ENCODE measurements around the gene S1PR2. TPM values are rescaled to one million over a fixed set of nuclear protein-coding genes. Genes with fewer than 3 reads are reported as not detected.
A peak's percentile ranks its signal among the peaks of the same experiment; 100 is the strongest.

The S1PR2 gene
- 2.5 TPM for total RNA-seq

- peak; percentile 57 for ATAC-seq
Observed at GRCh38 chr19:10230861-10231611, at the start of gene S1PR2. Gene S1PR2, minus strand, starts transcription at chr19:10231331. Its CDS starts 6,426 bp downstream, at chr19:10224905.

DNA sequence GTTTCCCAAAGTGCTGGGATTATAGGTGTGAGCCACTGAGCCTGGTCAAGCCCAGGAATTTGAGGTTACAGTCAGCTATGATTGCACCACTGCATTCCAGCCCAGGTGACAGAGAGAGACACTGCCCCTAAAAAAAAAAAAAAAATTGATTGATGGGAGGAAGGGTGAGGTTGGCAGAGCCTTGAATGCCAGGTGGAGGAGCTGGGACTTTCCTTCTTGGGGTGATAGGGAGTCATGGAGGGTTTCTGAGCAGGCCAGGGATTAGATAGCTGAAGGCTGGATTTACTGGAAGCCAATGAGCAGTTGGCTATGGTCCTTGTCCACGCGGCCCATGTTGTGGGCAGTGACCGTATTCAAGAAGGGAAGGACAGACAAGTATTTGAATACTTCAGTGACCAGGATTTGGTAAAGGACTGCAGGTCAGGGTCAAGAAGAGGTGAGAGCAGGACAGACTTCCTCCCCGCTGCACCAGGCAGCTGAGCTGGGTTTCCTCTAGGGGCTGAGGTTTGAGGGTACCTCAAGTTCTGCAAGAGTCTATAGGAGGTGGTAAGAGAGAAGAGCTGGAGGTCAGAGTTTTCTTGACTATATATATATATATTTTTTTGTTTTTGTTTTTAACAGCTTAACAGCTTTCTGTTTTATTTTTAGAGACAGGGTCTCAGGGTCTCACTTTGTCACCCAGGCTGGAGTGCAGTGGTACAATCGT is 48.8 kb upstream of the S1PR2 start:
- ATAC-seq: no peak

DNA sequence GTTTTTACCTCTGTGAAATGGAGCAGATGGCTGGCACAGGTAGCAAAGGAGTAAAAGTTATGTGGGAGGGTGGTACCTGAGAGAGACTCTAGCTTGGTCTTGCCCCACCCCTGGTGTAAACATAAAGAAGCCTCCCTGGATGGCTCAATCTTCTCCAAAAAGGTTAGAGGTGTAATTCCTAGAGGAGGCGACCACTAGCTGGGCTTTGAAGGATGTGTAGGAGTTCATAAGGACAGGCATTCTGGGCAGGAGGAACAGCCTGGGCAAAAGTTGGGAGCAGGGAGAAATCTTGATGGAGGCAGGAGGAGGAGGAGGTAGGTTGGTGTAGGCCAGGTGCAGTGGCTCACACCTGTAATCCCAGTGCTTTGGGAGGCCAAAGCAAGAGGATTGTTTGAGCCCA is 47.8 kb upstream of the S1PR2 start:
- ATAC-seq: no peak

DNA sequence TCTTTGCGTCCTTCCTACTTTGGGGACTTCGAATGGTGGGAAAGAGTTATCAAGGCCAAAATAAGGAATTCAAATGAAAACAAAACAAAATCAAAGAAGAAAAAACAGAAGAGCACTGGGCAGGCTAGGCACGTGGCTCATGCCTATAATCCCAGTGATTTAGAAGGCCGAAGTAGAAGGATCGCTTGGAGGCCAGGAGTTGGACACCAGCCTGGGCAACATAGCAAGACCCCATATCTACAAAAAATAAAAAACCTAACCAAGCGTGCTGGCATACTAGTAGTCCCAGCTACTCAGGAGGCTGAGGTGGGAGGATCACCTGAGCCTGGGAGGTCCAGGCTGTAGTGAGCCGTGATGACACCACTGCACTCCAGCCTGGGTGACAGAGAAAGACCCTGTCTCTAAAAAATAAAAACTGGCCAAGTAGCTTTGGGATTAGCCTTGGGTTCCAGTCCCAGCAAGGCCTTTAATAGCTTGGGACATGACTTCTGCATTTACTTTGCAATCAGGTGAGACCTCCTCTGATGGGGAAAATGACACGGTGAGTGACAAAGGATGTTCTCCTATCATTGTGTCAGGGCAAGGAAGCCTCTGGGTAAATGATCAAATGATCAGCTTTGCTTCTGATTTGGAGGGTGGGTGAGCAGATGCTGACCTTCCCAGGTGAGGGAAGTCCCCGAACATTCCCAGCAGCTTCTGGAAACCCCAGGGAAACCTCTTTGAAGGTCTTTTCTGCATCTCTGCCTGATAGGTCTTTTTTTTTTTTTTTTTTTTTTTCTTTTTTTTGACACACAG is 46.9 kb upstream of the S1PR2 start:
- ATAC-seq: no peak

DNA sequence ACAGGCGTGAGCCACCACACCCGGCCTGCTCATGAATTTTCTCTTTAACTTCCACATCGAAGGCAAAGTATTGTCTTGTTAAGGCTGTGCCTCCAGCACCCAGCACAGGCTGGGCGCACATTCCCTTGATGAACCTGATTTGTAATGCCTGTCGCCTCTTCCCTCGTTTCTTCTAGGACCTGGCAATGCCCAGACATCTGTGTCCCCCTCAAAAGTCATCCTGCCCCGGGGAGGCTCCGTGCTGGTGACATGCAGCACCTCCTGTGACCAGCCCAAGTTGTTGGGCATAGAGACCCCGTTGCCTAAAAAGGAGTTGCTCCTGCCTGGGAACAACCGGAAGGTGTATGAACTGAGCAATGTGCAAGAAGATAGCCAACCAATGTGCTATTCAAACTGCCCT is 43.5 kb upstream of the S1PR2 start:
- ATAC-seq: no peak

- ATAC-seq: no peak
Observed at GRCh38 chr19:10271543-10272086, 40.5 kb upstream of the S1PR2 start.

GRCh38 chr19:10270616-10271394 is 39.7 kb upstream of the S1PR2 start, which contains the start of gene ICAM1:
Gene ICAM1, plus strand, starts transcription at chr19:10271120. Its CDS starts 40 bp downstream, at chr19:10271160.
- peak; percentile 65 for ATAC-seq

DNA sequence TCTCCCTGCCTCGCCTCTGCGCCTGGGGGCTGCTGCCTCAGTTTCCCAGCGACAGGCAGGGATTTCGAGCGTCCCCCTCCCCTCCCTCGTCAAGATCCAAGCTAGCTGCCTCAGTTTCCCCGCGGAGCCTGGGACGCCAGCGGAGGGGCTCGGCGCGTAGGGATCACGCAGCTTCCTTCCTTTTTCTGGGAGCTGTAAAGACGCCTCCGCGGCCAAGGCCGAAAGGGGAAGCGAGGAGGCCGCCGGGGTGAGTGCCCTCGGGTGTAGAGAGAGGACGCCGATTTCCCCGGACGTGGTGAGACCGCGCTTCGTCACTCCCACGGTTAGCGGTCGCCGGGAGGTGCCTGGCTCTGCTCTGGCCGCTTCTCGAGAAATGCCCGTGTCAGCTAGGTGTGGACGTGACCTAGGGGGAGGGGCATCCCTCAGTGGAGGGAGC is 39.1 kb upstream of the S1PR2 start:
- peak; percentile 71 for ATAC-seq

- peak; percentile 77 for ATAC-seq
Observed at GRCh38 chr19:10269333-10270179, 38.4 kb upstream of the S1PR2 start.

GRCh38 chr19:10268071-10268470 is 36.9 kb upstream of the S1PR2 start:
- ATAC-seq: no peak

GRCh38 chr19:10266706-10267105 is 35.6 kb upstream of the S1PR2 start:
- ATAC-seq: no peak

GRCh38 chr19:10262771-10263170 is 31.6 kb upstream of the S1PR2 start:
- ATAC-seq: no peak

DNA sequence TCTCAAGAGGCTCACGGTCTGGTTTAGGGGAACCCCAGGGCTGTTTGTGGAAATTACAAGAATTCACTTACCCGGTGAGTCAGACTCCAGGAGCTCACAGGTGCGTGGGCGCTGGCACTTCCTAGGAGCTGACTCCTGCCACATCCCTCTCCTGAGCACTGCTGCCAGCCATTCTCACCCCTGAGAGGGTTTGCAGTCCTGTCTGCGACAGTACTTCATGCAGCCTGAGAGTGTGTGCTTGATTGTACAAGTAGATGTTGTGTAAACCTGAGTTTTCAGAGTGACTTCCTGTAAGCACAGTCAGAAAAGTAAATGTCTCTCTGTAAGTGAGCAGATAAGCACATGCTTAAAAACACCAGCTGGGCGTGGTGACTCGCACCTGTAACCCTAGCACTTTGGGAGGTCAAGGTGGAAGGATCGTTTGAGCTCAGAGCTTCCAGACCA is 29.0 kb upstream of the S1PR2 start:
- ATAC-seq: peak; percentile 65

- peak; percentile 70 for ATAC-seq
Observed at GRCh38 chr19:10259162-10259905, 28.2 kb upstream of the S1PR2 start.

- ATAC-seq: peak; percentile 4
Observed at GRCh38 chr19:10258080-10258710, 27.1 kb upstream of the S1PR2 start.

DNA sequence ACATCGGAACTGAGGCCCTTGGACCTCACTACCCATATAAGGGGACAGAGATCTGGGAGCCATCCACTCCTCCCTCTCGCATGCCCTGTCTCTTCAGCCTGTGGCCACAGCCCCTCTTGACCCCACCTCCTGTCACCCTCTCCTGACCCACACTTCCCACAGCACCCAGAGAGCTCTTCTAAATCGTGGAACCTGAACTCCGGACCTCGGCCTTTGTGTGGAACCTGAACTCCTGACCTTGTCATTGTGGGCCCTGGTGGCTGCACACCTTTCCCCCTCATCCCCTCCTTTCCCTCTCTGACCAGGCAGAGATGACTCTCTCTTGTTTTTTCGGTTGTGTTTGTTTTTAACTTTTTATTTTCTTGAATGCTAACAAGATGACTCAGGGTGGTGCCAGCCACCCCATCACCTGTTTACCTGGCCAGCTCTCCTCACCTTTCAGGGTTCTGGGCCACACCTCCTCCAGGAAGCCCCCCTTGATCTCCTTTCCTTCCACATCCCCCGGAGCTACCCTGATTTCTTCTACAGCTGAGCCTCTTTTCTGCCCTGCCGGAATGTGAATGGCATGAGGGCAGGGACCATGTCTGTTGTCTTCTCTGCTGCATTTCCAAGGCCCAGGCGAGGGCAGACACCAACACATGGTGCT is 26.0 kb upstream of the S1PR2 start:
- no peak for ATAC-seq

- no peak for ATAC-seq
Observed at GRCh38 chr19:10256551-10256950, 25.4 kb upstream of the S1PR2 start.

DNA sequence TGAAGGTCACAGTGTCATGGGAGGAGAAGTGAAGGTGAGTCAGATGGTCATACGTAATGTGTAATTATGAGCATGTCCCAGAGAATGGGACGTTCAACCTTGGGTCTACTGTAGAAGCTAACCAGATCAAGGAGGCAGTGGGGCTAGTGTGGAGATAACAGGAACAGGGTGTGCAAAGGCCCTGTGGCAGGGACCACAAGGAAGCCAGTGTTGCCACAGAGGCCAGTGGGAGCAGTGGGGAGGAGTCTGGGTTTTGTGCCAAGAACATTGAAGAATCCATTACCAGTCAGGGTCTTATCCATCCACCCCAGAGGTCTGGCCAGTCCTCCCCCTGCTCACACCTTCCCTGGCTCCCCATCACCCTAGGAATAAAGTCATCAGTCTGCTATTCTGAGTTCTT is 24.2 kb upstream of the S1PR2 start:
- no peak for ATAC-seq

GRCh38 chr19:10254244-10254643 is 23.1 kb upstream of the S1PR2 start:
- no peak for ATAC-seq
